NCI-H82 treated with DMSO at 0.1 percent for 48 hours (cell line): Measurements from ENCODE around the gene INKA2.
A peak's percentile ranks its signal among the peaks of the same experiment; 100 is the strongest.
"Not testable (repeated sequence)": the region's sequence is repeated elsewhere in the genome, so short reads cannot be mapped to it uniquely, and the experiment has no call there.

Experiments
- DNase-seq: peaks from one replicate; lab custom pipeline; 2025; ENCODE audit not compliant: unreplicated experiment; lab: John Stamatoyannopoulos, UW

The INKA2 gene

GRCh38 chr1:111751906-111752575 lies 12.8 kb upstream of the INKA2 start:
- no peak for DNase-seq

- DNase-seq, result no peak
Measured at GRCh38 chr1:111750856-111751255, 11.7 kb upstream of the INKA2 start.

- DNase-seq, result no peak
Measured at GRCh38 chr1:111749628-111750027, 10.4 kb upstream of the INKA2 start.

- DNase-seq, result no peak
Measured at GRCh38 chr1:111747947-111748346, 8.8 kb upstream of the INKA2 start.

GRCh38 chr1:111747282-111747734 lies 8.1 kb upstream of the INKA2 start:
- DNase-seq, result peak; percentile 36

- DNase-seq, result no peak
Measured at GRCh38 chr1:111746614-111746999, 7.4 kb upstream of the INKA2 start.

GRCh38 chr1:111745675-111746613 lies 6.7 kb upstream of the INKA2 start:
- DNase-seq, result no peak

- DNase-seq, result no peak
Measured at GRCh38 chr1:111743679-111744101, 4.5 kb upstream of the INKA2 start.

GRCh38 chr1:111742938-111743549 lies 3.8 kb upstream of the INKA2 start:
- no peak for DNase-seq

- DNase-seq, result not testable (repeated sequence)
Measured at GRCh38 chr1:111742292-111742691, 3.1 kb upstream of the INKA2 start.

- DNase-seq, result peak; percentile 49
Measured at GRCh38 chr1:111739925-111740765, 950 bp upstream of the INKA2 start.

GRCh38 chr1:111738436-111739193 lies 580 bp downstream of the INKA2 start:
- DNase-seq, result peak; percentile 61

GRCh38 chr1:111738133-111738435 lies 1.1 kb downstream of the INKA2 start:
- DNase-seq, result no peak

- no peak for DNase-seq
Measured at GRCh38 chr1:111737216-111738132, 1.7 kb downstream of the INKA2 start.

- no peak for DNase-seq
Measured at GRCh38 chr1:111736548-111737215, 2.5 kb downstream of the INKA2 start.

- DNase-seq, result peak; percentile 39
Measured at GRCh38 chr1:111735858-111736544, 3.2 kb downstream of the INKA2 start.

- no peak for DNase-seq
Measured at GRCh38 chr1:111735321-111735720, 3.9 kb downstream of the INKA2 start.

- DNase-seq, result no peak
Measured at GRCh38 chr1:111734856-111735255, 4.3 kb downstream of the INKA2 start.
